ENCODE results near the gene HNRNPAB.

DNA sequence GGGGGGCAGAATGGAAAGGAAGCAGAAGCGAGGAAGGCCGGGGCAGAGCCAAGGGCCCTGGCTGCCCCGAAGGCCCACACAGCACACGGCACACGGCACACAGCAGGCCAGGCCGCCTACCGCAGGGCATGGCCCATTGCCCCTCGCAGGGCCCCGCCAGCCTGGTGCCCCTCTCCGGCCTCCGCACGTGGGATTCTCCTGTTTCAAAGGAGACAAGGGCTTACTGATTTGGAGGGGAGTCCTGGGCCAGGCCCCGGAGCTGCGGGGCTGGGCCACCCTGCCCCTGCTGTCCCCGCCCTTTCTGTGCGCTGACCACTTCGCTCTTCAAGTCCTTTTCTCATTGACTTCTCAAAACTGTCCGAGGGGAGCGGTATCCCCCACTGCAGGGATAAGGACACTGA, 36.0 kb downstream of the HNRNPAB start:
- no peak for TF ChIP-seq POLR2A (IDR thresholded peaks at IDR 0.05; ENCODE audit: low read depth, low read length)
- no peak for TF ChIP-seq POLR2AphosphoS5 (IDR thresholded peaks at IDR 0.05; ENCODE audit: low read depth, low read length)
